ENCODE data around the gene SCN1A.

Gene SCN1A

GRCh38 chr2:165970663-165971062 lies 157.2 kb downstream of the SCN1A start:
- DNase-seq (ENCODE audit: low spot score) = no peak

- DNase-seq (ENCODE audit: low spot score) = no peak
Observed at GRCh38 chr2:165969227-165969626, 158.6 kb downstream of the SCN1A start.

GRCh38 chr2:165967746-165968145 lies 160.1 kb downstream of the SCN1A start:
- DNase-seq (ENCODE audit: low spot score) = no peak

DNA sequence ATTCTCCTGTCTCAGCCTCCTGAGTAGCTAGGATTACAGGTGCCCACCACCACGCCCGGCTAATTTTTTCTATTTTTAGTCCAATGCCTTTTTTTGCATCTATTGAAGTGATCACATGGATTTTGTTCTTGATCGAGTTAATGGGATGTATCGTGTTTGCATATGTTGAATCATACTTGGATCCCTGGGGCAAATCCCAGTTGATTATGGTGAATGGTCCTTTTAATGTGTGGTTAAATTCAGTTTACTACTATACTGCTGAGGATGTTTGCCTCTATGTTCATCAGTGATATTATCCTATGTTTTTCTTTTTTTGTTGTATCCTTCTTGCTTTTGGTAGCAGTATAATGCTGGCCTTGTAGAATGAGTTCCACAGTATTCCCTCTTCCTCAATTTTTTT lies 166.0 kb downstream of the SCN1A start:
- no peak for DNase-seq (ENCODE audit: low spot score)

DNA sequence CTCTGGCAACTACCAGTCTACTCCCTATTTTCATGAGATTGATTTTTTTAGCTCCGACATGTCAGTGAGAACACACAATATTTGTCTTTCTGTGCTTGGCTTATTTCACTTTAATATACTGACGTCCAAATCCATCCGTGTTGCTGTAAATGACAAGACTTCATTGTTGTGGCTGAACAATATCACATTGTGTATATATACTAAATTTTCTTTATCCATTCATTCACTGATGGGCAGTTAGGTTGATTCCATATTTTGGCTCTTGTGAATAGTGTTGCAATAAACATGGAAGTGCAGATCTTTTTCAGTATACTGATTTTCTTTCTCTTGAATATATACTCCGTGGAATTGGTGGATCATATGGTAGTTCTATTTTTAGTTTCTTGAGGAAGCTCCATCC lies 168.4 kb downstream of the SCN1A start:
- DNase-seq (ENCODE audit: low spot score) = no peak

GRCh38 chr2:165958313-165958960 lies 169.4 kb downstream of the SCN1A start:
- no peak for DNase-seq (ENCODE audit: low spot score)

- DNase-seq (ENCODE audit: low spot score) = no peak
Observed at GRCh38 chr2:165957030-165957675, 170.7 kb downstream of the SCN1A start.

- DNase-seq (ENCODE audit: low spot score) = peak; percentile 91
Observed at GRCh38 chr2:165953655-165954606, 173.9 kb downstream of the SCN1A start, which contains the start of gene TTC21B. TTC21B (minus strand) TSS chr2:165953776; CDS start chr2:165953705, 71 bp downstream.

GRCh38 chr2:165953306-165953654 lies 174.5 kb downstream of the SCN1A start:
- DNase-seq (ENCODE audit: low spot score) = no peak

GRCh38 chr2:165952741-165953211 lies 175.0 kb downstream of the SCN1A start:
- DNase-seq (ENCODE audit: low spot score) = no peak

DNA sequence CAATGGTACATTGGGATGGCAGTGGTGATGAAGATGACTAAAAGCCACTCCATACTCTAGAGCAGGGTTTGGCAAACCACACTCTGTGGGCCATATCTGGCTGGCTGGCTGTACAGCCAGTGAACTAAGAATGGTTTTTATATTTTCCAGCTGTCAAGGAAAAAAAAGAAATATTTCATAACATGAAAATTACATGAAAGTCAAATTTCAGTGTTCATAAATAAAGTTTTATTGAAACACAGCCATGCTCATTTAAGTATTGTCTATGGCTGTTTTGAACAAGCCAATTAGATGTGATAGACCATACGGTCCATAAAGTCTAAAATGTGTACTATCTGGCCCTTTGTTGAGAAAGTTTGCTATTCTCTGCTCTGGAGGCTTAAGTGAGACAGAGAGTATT lies 175.7 kb downstream of the SCN1A start:
- no peak for DNase-seq (ENCODE audit: low spot score)

DNA sequence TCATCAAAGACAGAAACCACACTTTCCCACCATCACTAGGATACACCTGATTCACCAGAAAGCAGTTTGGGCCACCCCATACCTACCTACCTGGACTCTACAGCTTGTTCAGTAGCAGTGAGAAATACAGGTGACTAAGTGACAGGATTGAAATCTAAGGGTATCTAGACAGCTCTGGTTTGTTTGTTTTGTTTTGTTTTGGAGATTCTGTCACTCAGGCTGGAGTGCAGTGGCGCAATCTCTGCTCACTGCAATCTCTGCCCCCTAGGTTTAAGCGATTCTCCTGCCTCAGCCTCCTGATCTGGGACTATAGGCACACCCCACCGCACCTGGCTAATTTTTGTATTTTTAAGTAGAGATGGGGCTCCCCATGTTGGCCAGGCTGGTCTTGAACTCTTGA lies 177.4 kb downstream of the SCN1A start:
- no peak for DNase-seq (ENCODE audit: low spot score)

GRCh38 chr2:165941827-165942226 lies 186.0 kb downstream of the SCN1A start:
- no peak for DNase-seq (ENCODE audit: low spot score)

GRCh38 chr2:165938237-165938636 lies 189.6 kb downstream of the SCN1A start:
- no peak for DNase-seq (ENCODE audit: low spot score)

Data from activated CD4-positive, alpha-beta T cell treated with anti-CD3 and anti-CD28 coated beads, Interleukin-2, Interleukin-4, amounts not matched to agents 100 ng/mL and 50 ng/mL, durations not matched to agents 16 hours and 8 hours (primary cell).